Daoy (cell line): Measurements from ENCODE around the gene SBNO1. TPM values are rescaled to one million over a fixed set of nuclear protein-coding genes. Genes with fewer than 3 reads are reported as not detected.
"Not testable (repeated sequence)": the region's sequence is repeated elsewhere in the genome, so short reads cannot be mapped to it uniquely, and the experiment has no call there.

Experiments used
- DNase-seq: peaks from one replicate; pipeline ENCODE4 v3.0.0-alpha.2; 2015; ENCODE audit warnings: low read depth
- total RNA-seq: library from RNA; depleted of rRNA; stranded (reverse); fragments of >200 nt; shearing (Covaris generic); gene quantifications from 2 replicates; pipeline ENCODE4 v1.2.3, GENCODE V29; 2014; rRNA removed

The SBNO1 gene
- 27.0 and 29.7 TPM in 2 replicates for total RNA-seq

DNA sequence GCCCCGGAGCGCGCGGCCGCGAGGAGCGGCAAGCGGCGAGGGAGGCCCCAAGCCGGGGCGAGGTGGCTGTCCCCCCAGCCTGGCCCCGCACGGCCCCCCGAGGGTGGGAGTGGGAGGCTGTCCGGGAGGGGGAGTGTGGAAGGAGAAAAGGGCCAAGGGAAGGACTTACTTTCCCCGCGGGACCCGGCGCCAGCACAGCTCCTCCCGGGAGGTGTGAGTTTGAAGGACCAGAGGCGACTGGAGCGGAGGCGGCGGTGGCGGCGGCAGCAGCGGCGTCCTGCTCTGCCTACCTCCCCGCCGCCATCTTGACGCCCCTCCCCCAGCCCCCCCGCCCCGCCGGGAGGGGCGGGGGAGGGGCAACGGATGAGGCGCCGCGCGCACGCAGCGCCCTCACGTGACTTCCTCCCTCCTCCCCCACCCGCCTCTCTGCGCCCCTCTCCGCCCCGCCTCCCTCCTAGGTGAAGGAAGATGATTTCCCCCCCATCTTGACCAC, at the start of gene SBNO1:
Gene SBNO1, minus strand, starts transcription at position 316 of the 493 bp plus-strand sequence. CDS start 14,406 bp downstream, outside the sequence.
- peak; percentile 93 for DNase-seq

DNA sequence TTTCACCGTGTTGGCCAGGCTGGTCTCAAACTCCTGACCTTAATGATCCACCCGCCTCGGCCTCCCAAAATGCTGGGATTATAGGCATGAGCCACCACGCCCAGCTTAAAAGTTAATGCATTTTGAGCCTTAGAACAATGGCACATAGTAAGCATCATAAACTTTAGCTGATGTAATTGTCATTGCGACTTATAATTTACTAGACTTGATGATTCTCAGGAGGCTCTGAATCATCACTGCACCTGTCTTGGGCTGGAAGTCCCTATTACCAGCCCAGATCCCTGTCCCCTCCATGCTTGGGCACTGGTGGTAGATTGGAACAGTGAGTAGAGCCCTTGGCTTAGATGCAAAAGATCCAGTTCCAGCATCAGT, 45.4 kb upstream of the SBNO1 start:
- no peak for DNase-seq

DNA sequence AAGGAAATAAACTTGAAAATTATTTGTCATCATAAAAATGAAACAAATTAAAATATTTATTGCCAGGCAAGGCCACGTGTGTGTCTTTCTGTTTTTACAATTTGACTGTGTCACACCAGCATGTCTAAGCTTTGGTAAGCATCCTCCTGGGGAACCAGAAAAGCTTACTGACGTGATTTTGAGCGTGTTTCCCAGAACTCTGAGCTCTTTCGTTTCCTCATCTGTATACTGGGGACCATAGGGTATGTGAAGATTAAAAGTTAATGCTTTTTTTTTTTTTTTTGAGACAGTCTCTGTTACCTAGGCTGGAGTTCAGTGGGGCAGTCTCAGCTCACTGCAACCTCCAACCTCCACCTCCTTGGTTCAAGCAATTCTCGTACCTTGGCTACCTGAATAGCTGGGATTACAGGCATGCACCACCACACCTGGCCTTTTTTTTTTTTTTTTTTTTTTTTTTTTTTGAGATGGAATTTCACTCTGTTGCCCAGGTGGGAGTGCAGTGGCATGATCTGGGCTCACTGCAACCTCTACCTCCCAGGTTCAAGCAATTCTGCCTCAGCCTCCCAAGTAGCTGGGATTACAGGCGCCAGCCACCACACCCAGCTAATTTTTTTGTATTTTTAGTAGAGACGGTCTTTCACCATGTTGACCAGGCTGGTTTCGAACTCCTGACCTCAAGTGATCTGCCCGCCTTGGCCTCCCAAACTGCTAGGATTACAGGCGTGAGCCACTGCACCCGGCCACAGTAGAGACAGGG, 44.8 kb upstream of the SBNO1 start:
- not testable (repeated sequence) for DNase-seq

DNA sequence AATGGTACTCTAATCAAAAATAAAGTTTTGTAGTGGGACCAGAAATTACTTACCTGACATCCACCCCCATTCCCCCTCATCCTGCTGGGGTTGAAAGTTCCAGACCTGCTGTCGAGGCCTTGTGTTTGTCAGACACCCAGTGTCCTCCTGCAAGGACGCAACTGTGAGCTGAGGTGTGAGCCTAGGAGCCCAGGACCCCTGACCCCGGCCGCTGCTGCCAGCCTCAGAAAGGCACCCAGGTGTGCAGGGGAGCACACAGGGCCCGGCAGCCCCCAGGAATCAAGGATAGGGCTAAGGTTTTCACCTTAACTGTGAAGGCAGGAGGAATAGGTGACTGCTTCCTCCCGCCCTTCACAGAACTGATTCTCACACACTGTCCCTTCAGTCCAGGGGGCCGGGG, 44.0 kb upstream of the SBNO1 start:
- not testable (repeated sequence) for DNase-seq

DNA sequence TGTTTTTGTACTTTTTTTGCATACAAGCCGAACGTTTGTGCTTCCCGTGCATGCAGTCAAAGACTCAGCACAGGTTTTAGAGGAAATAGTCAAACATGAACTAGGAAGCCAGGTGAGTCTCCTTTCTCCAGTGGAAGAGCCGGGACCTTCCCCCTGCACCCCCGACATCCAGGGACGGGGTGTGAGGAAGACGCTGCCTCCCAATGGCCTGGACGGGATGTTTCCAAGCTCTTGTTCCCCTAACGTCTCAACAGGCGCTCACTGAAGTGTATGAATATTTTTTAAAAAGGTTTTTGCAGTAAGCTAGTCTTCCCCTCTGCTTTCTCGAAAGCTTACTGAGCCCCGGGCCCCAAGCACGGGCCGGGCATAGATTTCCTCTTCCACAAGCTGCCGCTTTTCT, 43.3 kb upstream of the SBNO1 start:
- DNase-seq = not testable (repeated sequence)

DNA sequence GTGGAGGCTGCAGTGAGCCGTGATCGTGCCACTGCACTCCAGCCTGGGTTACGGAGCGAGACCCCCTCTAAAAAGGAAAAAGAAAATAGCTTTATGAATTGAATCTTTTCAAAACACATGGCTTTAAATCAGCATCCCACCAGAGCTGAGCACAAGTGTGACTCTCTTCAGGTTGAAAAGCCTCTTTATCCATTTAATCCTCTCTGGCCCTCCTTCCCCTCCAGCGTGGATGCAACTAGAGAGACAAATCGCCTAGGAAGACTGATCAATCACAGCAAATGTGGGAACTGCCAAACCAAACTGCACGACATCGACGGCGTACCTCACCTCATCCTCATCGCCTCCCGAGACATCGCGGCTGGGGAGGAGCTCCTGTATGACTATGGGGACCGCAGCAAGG, 42.6 kb upstream of the SBNO1 start:
- DNase-seq = not testable (repeated sequence)

DNA sequence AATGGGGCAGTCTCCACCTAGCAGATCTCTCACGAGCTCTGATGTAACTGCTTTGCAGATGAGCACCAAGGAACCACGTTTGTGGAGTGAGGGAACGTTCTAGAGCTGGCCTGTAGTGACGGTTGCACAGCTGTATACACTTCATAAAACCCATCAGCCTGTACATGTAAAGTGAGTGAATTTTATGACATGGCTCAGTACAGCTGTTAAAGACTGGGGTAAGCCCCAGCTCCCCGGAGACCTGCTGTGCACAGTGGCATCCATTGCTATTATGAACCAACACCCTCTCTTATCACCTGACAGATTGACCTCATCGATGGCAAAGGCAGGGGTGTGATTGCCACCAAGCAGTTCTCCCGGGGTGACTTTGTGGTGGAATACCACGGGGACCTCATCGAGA, 39.9 kb upstream of the SBNO1 start:
- DNase-seq = no peak

DNA sequence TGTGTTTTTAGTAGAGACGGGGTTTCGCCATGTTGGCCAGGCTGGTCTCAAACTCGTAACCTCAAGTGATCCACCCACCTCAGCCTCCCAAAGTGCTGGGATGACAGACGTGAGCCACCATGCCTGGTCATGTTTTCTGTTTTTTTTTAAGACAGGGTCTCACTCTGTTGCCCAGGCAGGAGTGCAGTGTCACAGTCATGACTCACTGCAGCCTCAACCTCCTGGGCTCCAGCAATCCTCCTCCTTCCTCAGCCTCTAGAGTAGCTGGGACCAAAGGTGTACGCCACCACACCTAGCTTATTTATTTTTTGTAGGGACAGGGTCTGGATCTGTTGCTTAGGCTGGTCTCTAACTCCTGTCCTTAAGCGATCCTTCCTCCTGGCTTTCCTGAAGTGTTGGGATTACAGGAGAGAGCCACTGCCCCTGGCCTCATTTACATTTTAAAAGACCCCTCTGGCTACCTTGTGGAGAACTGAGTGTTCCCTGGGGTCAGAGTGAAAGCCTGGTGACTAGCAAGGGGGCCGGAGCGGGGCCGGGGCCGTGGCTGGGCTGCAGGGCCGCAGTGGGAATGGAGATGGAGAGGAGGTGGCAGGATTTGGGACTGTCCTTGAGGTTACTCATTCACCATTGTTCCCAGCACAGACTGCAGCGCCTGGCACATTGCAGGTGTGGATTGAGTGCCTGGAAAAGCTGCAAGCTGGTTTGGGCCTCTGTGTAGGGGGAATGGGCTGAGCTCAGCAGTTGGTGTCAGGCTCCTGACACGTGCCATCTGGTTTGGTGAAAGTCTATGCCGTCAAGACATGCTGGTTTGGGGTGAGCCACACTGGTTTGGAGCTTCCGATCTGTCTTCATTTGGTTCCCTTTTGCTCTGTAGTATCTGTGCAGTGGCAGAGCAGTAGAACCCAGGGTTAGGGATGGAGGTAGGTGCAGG, 37.4 kb upstream of the SBNO1 start:
- DNase-seq = no peak

DNA sequence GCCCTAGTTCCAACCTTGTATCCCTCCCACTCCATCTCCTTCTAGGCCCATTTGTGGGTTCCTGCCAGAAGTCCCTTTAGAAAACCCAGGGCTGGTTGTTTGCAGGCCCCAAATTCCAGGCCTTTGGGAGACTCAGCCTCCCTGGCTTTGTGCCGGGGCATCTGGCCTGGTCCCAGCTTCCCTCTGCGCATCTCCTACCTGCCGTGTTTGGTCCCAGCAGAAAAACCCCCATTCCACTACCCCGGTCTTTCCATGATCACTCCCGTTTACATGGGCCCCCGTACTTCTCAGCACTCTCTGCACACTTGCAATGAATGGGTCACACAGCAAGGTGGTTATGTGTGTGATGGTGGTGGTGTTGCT, 34.6 kb upstream of the SBNO1 start:
- DNase-seq = no peak

DNA sequence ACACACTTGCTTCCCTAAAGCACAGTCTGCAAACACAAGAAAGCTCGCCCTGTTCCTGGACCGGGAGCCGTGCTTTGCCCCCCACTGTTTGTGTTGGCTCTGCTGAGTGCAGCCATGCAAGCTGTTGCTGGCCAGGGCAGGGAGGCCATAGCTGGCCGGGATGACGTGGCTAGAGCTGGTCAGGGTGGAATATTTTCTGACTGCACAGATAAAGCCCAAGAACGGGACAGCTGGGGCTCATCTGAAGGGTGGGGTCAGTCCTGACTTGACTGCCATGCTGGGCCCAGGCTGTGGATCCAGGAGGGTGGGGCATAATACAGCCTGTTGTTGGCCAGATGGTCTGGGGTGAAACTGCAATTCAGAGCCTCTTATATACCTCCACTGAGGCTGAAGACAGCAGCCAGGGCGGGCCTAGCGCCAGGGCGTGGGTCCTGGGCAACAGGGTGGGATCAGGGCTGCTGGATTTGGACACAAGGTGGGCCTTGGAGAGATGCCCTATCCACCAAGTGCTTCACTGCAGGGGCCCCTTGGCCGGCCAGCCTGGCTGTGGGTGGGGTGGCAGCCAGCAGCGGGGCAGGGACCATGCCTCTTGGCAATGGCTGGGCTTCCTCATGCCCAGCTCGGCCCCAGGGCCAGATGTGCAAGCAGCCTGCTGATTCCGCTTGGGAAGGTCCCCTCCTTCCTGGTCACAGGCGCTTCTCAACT, 34.1 kb upstream of the SBNO1 start:
- no peak for DNase-seq

DNA sequence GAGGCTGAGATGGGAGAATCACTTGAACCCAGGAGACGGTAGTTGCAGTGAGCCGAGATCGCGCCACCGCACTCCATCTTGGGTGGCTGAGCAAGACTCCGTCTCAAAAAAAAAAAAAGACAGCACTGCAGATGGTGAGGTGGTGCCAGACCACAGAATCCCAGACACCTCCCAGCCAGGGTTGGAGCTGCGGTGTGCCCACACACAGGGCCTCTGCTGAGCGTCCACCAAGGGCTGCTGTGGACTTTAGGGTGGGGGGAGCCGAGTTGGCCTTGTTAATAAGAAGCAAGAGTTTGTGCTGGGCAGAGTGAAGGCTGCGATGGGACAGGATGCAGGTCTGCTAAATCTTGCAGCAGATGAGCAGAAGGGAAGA, 33.5 kb upstream of the SBNO1 start:
- DNase-seq = no peak

DNA sequence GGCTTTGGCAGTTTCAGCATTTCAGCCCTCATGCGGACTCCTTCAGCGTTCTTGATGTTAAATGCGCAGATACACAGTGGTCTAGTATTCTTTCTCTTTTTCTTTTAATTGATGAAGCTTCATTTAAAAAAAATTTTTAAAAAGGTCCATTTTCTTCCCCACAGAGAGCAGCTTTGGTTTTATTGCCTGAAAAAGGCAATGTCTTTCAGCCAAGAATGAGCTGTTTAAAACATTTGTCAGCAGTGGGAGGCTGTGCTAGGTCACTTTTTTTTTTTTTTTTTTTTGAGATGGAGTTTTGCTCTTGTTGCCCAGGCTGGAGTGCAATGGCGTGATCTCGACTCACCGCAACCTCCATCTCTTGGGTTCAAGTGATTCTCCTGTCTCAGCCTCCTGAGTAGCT, 32.8 kb upstream of the SBNO1 start:
- no peak for DNase-seq

DNA sequence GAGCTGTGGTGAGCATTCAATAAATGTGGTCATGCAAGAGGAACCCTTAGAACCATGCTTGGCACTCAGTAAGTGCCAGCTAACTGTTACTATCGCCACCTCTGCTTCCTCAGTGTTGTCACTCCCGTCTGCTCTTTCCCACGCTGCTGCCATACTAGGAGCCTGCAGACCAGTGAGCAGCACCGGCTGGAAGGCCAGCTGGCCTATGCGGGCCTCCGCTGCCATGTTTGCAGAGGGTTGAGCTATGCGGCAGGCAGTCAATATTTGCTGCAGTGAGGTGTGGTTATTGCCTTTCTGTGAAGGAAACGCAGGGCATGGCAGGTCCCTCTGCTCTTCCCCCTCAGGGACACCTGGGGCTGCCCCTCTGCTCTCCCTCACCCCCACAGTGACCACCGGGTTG, 32.3 kb upstream of the SBNO1 start:
- no peak for DNase-seq

DNA sequence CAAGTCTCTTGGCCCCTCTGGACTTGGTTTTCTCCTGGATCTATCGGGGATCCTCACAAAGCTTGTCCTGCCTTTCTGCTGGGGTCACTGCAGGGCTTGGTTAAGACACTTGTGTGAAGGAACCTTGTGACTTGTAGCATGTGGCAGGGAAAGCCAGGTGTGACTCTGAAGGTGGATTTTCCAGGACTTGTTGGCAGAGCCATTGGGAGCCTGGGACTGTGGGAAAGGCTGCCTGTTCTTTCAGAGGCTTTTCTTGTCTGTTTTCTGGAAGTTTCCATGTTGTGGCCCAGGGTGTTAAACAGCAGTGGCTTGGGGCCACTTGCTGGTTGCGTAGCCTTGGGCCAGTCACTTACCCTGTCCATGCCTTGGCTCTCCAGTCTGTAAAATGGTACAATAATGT, 31.9 kb upstream of the SBNO1 start:
- no peak for DNase-seq

DNA sequence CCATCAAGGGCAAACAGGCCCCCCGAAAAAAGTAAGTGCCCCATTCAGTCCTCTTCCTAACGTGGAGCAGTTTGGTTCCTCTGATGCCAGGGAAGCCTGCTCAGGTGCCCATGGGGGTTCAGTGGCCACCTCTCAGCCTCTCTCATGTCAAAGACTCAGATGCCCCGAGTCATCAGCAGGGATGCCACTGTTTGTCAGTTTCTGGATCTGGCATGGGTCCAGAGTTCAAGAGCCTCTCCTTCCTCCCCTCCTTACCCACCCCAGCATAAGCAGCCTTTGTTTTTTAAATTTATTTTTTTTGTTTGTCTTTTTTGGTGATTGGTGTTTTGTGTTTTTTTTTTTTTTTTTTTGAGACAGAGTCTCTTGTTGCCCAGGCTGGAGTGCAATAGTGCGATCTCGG, 30.6 kb upstream of the SBNO1 start:
- DNase-seq = no peak

DNA sequence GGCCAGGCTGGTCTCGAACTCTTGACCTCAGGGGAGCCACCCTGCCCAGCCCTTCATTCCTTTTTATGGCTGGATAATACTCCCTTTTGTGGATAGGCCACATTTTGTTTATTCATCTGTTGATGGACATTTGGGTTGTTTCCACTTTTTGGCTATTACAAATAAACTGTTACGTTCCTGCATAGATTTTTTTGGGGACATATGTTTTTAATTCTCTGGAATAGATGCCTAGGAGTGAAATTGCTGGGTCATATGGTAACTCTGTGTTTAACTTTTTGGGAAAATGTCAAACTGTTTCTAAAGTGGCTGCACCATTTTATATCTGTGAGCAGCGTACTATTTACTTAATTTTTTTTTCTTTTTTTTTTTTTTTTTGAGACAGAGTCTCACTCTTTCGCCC, 29.1 kb upstream of the SBNO1 start:
- DNase-seq = no peak

DNA sequence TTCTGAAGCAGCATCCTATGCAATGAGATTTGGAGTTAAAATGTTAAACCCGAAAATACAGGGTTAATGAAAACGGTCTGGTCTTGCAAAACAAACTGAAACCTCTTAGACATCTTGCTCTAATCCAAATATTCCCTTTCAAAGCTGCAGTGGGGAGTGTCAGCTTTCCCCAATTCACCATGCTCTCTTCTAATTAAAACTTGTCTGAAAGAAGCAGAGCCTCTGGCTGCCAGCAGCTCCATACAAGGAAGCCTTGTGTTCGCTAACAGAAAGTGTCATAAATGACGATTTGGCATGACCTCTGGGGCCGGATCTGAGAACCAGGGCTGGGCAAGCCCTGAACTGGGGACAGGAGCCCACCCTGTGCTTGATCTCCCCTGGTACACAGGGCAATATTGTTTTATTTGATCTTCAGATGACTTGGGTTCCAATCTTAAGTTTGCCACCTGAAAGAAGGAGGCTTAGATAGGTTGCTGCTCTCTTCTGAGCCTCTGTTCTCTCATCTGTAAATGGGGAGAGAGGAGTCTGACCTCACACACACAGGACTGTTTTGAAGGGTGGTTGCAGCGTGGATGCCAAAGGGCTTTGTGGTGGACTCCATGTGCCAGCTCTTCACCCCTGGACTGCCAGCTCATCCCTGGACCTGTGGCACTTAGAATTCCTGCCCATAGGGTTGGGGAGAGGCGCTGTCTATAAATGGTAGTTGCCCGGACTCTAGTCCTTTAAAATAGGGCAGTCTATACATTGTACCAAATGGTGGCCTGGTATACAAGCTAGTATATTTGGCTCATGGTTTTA, 27.1 kb upstream of the SBNO1 start:
- DNase-seq = no peak

DNA sequence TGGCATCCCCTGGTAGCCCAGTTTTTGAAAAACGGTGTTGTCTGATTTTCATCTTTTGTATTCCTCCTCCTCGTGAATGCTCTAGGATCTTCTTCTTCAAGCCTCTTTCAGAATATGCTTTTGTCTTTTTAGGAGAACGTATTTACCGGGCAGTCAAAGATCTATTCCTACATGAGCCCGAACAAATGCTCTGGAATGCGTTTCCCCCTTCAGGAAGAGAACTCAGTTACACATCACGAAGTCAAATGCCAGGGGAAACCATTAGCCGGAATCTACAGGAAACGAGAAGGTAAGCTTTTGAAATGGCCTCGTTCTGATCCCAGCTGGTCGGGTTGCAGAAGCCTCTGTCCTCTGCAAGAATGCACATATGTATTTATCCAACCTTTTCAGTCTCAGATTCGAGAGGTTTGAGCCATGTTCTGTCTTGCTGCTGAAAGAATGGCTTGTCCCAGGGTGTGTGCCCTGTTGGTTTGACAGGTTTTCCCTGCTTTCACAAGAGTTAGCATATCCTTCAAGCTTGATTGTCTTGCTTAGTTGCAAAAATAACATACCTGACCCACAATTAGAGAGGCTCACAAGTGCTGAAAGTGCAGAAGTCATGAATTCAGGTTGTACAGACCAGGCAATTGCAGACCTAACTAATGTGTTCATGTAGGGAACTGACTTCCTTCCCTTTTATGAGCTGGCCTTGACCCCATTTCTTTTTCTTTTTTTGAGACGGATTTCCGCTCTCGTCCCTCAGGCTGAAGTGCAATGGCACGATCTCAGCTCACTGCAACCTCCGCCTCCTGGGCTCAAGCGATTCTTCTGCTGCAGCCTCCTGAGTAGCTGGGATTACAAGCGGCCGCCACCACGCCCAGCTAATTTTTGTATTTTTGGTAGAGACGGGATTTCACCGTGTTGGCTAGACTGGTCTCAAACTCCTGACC, 26.1 kb upstream of the SBNO1 start:
- no peak for DNase-seq

DNA sequence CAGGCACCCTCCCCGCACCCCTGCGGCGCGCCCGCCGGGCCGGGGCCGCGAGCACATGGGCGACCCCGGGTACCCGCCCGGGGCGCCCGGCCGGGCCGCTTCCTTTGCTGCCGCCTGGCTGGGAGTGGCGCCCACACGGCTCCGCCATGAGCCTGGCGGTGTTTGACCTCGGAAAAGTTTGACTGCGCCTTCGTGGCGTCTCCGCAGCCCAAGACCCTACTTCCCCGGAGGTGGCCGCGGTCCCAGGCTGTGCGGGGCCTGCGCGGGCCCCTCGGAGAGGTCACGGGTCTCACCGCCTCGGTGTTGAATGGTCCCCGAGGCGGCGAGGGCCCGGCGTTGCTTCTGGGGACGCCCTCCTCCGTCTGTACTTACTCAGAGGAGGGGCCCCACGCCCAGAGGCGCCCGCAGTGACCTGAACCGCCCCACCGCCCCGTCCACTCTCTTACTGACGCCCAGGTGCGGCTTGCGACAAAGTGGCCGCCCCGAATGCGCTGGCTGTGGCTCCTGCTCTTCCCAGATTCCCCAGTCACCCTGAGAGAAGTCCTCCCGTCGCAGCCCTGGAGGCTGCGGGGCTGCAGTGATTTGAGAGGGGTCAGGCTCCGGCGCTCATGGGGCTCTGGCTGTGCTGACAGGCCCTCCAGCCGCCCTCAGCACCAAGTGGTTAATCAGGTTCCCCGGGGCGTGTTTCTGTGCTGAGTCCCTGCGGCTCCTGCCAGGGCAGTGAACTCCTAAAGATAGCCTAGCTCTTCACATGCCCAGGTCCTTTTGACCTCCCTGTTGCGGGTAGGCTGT, 25.1 kb upstream of the SBNO1 start:
- peak; percentile 29 for DNase-seq
